Transverse colon (tissue), 4 donors: ENCODE results near the gene APBB3.

Experiments used
- CTCF ChIP-seq, 5 experiments: fragments of 200-600 bp in 3 of 5; fragments of 450-650 bp in 2 of 5; sonication (generic) in 3 of 5; IDR thresholded peaks; 1 replicate in 2 of 5; 2 replicates in 3 of 5; pipeline ENCODE4 v1.5.1; 2016 to 2017; ENCODE audit warnings: antibody characterized with exemption in 5 of 5, inconsistent platforms in 3 of 5, mild to moderate bottlenecking in 2 of 5, moderate library complexity in 1 of 5
- POLR2A ChIP-seq: fragments of 450-650 bp; IDR thresholded peaks from one replicate; pipeline ENCODE4 v1.6.1; 2016; ENCODE audit warnings: antibody characterized with exemption, mild to moderate bottlenecking, moderate library complexity
- POLR2AphosphoS5 ChIP-seq, 3 donors: sonication (generic); formaldehyde crosslinking; IDR thresholded peaks; one replicate each; pipeline ENCODE4 v1.6.1; 2016; ENCODE audit warnings: antibody characterized with exemption in 3 of 3

GRCh38 chr5:140600096-140600495 is 35.7 kb upstream of the APBB3 start:
- TF ChIP-seq CTCF (IDR thresholded peaks at IDR 0.05) (no peak), POLR2AphosphoS5 (IDR thresholded peaks at IDR 0.05) (no peak), POLR2A (no peak)
